Measurements from ENCODE around the gene TTC7B. TPM values are rescaled to one million over a fixed set of nuclear protein-coding genes. Genes with fewer than 3 reads are reported as not detected.

TTC7B gene
- total RNA-seq, 2 donors from 2014 or later, result 5.2 to 10.2 TPM

DNA sequence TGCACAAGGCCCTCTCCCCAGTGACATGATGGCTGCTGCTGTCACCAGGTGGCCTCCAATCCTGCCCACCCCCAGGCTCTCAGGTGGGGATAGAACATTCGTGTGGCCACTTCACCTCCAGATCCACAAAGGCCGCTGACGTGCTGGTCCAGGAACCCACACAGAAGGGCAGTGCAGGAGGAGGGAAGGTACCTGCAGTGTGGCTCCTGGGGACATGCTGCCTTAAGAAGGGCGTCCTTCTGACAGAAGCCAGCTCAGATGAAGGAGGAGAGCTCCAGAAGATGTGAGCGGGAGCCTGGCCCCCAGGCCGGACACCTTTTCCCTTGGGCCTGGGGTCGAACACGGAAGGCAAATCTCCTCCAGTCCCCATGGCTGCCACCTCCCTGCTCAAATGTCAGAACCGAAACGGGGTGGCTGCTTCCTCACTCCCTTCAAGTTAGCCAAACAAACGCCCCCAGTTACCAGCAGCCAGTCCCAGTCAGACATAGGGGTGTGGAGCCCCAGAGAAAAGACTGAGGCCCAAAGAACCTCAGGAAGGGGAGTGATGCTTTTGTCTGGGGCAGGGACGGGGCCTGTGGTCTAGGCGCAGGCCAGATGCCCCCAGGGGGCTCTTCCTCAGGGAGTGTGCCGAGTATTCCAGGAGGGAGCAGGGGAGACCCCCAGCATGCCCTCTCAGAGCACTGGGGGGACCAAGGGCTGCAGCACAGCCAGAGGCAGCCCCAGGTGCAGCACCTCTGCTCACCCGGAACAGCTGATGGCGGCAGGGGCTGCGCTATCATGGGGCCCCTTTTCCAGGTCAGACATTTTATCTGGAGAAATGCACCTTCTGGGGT is 263.5 kb downstream of the TTC7B start:
- Mint-ChIP-seq H3K4me1 (no peaks in the 10 kb centered on the region), H3K36me3 (ENCODE audit: low read depth) (no peaks in the 10 kb centered on the region), H3K27ac (no peak overlapping the region), H3K9me3 (no peaks in the 10 kb centered on the region), H3K4me3 (no peak overlapping the region), H3K27me3 (no peaks in the 10 kb centered on the region)
- no peak for ATAC-seq (replicated peaks)

DNA sequence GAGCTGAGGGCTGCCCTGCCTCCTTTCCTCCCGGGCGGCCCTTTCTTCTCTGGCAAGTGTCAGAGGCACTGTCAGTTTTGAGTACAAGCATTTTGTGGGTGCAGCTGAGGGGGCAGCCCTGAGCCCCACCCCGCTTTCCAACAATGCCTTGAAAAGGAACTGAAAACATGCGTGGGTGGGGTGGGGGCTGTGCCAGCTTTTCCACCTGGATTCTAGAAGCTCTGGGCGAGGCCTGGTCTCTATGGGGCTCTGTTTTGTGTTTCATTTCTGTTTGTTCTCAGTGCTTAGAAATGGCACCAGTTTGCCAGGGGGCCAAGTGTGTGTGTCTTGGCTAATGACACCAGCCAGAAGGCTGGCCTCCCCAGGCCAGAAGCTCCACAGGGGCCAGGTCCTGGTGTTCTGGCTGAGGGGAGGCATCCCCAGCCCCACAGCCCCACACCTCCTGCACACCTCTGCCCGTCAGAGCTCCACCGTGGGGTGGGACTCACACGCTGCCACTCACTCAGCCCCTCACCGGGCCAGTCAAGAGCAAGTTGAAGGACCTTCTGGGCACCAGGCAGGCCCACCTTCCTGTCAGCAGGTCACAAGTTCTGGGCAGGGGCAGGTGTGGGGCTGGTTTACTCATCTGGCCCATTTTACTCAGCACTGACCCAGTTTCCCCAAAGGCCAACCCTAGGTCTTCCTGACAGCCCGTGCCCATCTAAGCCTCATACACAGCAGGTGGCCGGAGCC is 264.3 kb downstream of the TTC7B start:
- H3K27me3 Mint-ChIP-seq, result no peaks in the 10 kb centered on the region
- no peaks in the 10 kb centered on the region for H3K4me1 Mint-ChIP-seq
- no peaks in the 10 kb centered on the region for H3K9me3 Mint-ChIP-seq
- no peak for ATAC-seq (replicated peaks)
- no peak overlapping the region for H3K4me3 Mint-ChIP-seq
- H3K36me3 Mint-ChIP-seq (ENCODE audit: low read depth), result no peaks in the 10 kb centered on the region
- no peak overlapping the region for H3K27ac Mint-ChIP-seq

DNA sequence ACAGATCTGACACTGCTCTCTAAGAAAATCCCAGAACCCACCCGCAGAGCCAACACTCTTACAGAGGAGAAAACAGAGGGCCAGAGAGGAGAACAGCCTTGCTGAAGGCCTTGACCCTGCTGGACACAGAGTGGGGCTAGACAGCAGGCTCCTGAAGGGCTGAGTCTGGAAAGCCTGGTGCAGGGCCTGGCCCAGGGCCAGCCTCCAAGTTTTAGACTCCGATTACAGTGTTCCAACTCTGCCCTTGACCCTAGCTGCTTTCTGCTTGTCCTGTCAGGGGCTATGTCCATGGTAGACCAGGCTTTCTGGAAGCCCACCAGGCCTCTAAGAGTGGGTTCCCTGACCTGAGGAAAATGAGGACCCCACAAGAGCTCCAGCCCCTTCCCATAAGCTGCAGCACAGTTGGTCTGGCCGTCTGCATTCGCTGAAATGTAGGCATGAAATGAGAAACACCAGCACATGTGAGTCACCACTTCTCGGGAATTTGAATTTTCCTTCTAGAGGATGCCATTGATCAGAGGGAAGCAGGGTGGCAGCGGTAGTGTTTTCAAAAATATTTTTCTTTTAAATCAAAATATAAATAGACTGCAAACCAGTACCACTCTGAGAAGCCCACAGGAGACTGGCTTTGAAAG is 265.0 kb downstream of the TTC7B start:
- no peak overlapping the region for H3K27ac Mint-ChIP-seq
- H3K4me3 Mint-ChIP-seq, result no peak overlapping the region
- H3K27me3 Mint-ChIP-seq, result no peaks in the 10 kb centered on the region
- no peak for ATAC-seq (replicated peaks)
- no peaks in the 10 kb centered on the region for H3K36me3 Mint-ChIP-seq (ENCODE audit: low read depth)
- H3K9me3 Mint-ChIP-seq, result no peaks in the 10 kb centered on the region
- H3K4me1 Mint-ChIP-seq, result no peaks in the 10 kb centered on the region

DNA sequence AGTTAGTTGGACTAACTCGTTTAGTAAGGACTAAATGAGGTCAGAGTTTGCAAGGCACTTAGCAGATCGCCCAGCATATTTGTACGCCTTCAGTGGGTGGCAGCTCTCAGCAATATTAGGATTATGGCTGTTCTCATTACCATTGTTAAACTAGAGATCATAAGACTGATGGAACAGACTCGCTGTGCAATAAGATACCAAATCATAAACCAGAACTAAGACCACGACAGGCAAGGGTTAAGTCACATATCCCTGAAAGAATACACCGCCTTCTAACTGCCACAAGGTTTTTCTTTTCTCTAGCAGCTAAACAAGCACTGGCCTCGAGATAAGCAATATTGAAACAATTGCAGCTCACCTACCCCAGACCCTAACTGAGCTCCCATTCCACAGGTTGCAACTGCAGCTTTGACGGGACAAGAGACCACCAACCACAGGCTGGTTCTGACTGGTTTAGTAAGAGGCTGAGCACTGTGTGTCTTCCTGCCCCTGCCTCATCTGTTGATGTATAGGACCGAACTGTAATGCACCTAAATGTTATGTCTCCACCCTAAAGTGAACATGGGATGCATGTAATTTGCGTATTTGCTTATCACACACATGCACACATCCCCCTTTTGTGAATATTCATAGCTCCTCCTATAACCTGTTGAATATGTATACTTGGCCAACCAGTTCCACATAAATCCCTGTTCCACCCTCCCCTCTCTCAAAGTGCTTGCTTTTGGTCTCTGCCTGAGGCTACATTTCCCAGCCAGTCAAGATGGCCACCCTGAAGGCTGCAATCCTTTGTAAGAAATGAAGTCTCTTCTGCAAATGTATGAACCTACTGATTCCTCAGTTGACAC is 266.2 kb downstream of the TTC7B start:
- Mint-ChIP-seq H3K9me3 (no peaks in the 10 kb centered on the region), H3K27me3 (no peaks in the 10 kb centered on the region), H3K4me1 (no peaks in the 10 kb centered on the region), H3K4me3 (no peak overlapping the region), H3K36me3 (ENCODE audit: low read depth) (no peaks in the 10 kb centered on the region), H3K27ac (no peak overlapping the region)
- ATAC-seq (replicated peaks), result no peak

DNA sequence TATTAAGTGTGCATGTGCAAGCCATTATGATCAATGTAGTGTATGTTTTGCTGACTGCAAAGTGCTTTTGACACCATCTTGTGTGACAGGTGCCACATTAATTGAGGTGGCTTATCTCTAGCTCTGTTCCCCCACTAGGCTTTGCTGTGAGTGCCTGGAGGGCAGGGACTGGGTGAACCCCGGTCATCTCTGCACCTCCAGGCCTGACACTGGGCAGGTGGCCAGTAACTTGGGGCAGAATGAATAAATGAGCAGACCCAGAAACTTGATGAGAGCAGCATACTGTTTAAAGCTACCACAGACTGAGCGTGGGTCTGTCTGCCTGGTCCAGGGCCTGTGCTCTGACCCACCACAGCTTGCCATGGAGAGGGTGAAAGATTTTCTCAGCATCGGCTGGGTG is 267.8 kb downstream of the TTC7B start:
- Mint-ChIP-seq H3K27ac (no peak overlapping the region), H3K36me3 (ENCODE audit: low read depth) (no peaks in the 10 kb centered on the region), H3K4me1 (no peaks in the 10 kb centered on the region), H3K9me3 (no peaks in the 10 kb centered on the region), H3K27me3 (no peaks in the 10 kb centered on the region), H3K4me3 (no peak overlapping the region)
- no peak for ATAC-seq (replicated peaks)

DNA sequence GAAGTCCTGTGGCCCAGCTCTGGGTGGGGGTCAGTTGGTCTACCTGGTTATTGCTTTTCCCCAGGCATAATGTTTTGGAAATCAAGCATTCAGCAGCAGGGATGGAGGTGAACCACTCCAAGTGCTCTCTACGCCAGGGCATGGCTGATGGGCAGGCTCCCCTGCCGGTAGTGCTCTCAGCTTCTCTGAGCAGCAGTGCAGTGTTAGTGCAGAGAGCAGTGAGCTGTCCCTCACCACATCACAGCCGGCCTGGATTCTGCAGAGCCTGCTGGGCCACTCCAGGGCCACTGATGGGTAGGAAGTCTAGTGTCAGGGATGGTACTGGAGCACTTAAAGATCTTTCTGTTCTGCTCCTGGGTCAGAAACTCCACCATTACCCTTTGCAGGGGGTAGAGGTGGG is 268.3 kb downstream of the TTC7B start:
- H3K4me3 Mint-ChIP-seq, result no peak overlapping the region
- no peaks in the 10 kb centered on the region for H3K27me3 Mint-ChIP-seq
- H3K36me3 Mint-ChIP-seq (ENCODE audit: low read depth), result no peaks in the 10 kb centered on the region
- no peaks in the 10 kb centered on the region for H3K9me3 Mint-ChIP-seq
- H3K27ac Mint-ChIP-seq, result no peak overlapping the region
- ATAC-seq (replicated peaks), result no peak
- H3K4me1 Mint-ChIP-seq, result no peaks in the 10 kb centered on the region

DNA sequence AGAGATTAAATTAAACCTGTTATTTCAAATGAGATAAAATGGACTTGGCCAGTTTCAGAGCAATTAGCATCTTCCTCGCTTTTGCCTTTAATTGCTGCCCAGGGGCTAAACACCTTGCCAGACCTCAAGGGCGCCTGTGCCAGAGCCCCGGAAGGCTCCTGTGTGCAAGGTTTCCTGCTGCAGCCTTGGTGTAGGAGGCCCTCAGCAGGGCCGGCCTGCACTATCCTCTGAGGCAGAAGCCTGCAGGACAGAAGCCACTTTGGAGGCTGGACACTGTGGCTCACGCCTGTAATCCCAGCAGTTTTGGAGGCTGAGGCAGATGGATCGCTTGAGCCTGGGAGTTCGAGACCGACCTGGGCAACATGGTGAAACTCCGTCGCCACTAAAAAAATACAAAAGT is 269.0 kb downstream of the TTC7B start:
- no peaks in the 10 kb centered on the region for H3K27me3 Mint-ChIP-seq
- no peak overlapping the region for H3K4me3 Mint-ChIP-seq
- H3K9me3 Mint-ChIP-seq, result no peaks in the 10 kb centered on the region
- H3K36me3 Mint-ChIP-seq (ENCODE audit: low read depth), result no peaks in the 10 kb centered on the region
- H3K27ac Mint-ChIP-seq, result no peak overlapping the region
- no peak for ATAC-seq (replicated peaks)
- H3K4me1 Mint-ChIP-seq, result no peaks in the 10 kb centered on the region

DNA sequence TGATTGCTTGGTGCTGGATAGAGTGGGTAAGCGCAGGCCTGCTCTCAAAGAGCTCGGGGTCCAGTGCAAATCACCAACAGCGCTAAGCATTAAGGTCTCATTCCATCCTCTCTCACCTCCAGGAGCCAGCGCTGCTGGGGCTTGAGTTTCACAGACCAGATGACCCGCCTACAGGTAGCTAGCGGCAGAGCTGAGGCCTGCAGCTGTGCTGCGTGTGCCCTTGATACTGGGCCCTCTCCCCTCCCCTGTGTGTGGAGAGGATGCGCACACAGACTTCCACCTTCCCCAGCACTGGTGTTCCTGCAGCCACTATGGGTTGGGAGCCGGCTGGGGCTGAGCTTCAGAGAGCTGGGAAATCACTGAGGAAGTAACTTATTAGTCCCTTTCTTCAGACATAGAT is 269.5 kb downstream of the TTC7B start:
- no peaks in the 10 kb centered on the region for H3K9me3 Mint-ChIP-seq
- H3K4me1 Mint-ChIP-seq, result no peaks in the 10 kb centered on the region
- H3K27me3 Mint-ChIP-seq, result no peaks in the 10 kb centered on the region
- no peak overlapping the region for H3K4me3 Mint-ChIP-seq
- no peaks in the 10 kb centered on the region for H3K36me3 Mint-ChIP-seq (ENCODE audit: low read depth)
- ATAC-seq (replicated peaks), result no peak
- H3K27ac Mint-ChIP-seq, result no peak overlapping the region

DNA sequence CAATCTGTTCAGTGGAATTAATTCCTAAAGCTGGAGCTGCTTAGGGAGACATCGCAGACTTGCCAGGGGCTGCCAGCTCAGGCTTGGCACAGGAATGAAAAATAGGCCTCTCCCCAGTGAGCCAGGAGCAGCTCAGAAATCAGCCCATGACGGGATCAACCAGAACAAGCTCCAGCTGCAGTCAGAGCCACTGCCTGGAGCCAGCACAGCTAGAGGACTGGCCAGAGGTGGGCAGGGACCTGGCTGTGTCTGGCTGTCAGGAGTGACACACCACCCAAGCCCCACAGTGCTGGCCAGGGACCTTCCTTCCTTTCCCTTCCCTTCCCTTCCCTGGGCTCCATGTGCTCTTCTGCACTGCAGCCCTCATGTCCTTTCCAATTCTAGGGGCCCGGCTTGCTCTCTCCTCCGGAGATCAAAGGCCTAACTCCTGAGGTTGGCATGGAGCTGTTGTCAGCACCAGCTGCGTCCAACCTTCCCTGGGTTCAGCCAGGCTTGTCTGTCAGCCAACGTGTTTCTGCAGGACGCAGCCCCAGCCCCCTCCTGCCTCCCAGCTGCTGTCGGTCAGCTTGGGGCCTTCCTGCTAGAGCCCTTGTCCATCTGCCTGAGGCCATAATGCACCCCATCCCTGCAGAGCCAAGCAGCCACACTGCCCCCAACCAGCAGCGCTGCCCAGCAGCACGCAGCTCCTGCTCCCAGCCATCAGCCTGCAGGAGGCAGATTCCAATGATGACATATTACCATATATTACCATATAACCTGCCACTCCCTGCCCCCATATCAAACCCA is 270.1 kb downstream of the TTC7B start:
- Mint-ChIP-seq H3K4me1 (no peaks in the 10 kb centered on the region), H3K4me3 (no peak overlapping the region), H3K36me3 (ENCODE audit: low read depth) (no peaks in the 10 kb centered on the region), H3K27ac (no peak overlapping the region), H3K9me3 (no peaks in the 10 kb centered on the region), H3K27me3 (no peaks in the 10 kb centered on the region)
- ATAC-seq (replicated peaks), result no peak

DNA sequence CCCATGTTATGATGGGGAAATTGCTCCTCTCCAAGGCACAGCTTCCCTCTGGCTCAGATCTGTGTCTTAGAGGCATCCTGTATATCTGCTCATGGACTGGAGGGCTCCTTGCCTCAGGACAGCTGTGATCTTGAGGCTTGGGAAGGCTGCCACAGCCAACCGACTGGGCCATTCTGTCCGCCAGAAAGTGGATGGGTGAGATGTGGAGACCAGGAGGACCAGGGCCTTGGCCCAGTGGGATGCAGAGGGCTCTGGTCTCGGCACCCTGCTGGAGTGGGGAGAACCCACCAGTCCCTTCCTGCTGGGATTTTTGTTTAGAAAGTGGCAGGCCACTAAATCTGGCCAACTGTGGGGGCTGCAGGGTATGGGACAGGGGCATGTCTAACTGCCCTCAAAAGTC is 270.8 kb downstream of the TTC7B start:
- Mint-ChIP-seq H3K36me3 (ENCODE audit: low read depth) (no peaks in the 10 kb centered on the region), H3K27me3 (no peaks in the 10 kb centered on the region), H3K4me3 (no peak overlapping the region), H3K9me3 (no peaks in the 10 kb centered on the region), H3K27ac (no peak overlapping the region), H3K4me1 (no peaks in the 10 kb centered on the region)
- no peak for ATAC-seq (replicated peaks)

DNA sequence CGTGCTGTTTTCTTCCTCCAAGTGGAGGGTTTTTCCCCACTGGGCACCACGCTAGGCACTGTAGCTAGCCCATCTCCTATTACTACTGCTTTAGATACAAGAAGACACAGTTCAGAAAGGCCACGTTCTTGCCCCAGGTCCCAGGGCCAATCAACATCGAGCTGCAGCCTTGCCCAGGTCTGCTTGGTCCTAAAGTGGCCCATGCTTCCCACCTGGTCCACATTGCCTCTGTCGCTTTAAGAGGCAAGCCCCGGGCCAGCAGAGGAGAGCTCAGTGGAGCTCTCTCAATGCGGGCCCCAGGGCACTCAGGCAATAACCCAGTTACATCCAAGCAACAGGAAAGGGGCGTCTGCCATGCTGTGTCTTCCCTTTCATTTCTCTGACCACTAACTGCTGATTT is 271.3 kb downstream of the TTC7B start:
- H3K27me3 Mint-ChIP-seq, result no peaks in the 10 kb centered on the region
- no peak for ATAC-seq (replicated peaks)
- no peaks in the 10 kb centered on the region for H3K4me1 Mint-ChIP-seq
- H3K36me3 Mint-ChIP-seq (ENCODE audit: low read depth), result no peaks in the 10 kb centered on the region
- H3K27ac Mint-ChIP-seq, result no peak overlapping the region
- no peak overlapping the region for H3K4me3 Mint-ChIP-seq
- H3K9me3 Mint-ChIP-seq, result no peaks in the 10 kb centered on the region

DNA sequence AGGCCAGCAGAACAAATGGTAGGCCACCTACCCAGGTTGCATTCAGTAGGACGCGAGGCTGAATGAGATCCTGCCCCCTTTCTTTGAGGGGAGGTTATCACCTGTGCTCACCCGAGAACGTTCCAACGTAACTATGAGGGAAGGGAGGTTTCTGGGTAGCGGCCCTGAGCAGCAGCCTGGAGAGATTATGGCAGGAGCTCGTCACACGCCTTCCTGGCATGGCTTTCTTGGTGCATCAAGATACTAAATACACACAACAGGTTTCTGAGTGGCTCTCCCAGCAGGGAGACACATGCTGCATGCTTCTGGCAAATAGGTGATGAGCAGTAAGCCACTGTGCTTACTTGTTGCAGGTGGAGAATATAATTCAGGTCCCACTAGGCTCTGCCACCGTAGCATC is 271.7 kb downstream of the TTC7B start:
- Mint-ChIP-seq H3K4me1 (no peaks in the 10 kb centered on the region), H3K27me3 (no peaks in the 10 kb centered on the region), H3K36me3 (ENCODE audit: low read depth) (no peaks in the 10 kb centered on the region)

DNA sequence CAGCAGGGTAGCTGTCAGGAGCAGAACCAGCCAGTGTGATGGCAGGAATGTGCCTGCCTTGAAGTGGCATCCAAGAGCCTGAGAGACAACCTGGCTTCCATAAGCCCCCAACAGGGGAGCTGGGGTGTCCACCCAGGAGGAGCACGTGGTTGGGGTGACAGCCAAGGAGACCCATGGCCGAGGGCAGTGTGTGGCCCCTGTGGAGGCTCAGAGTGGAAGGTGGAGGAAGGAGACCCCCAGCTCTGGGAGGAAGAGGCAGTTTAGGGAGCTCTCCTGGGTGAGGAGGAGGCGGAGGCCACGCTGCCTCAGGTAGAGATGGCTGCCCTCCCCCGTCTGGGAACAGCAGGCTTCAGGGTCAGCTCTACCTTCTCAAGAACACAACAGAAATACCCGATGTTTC is 272.4 kb downstream of the TTC7B start:
- ATAC-seq (replicated peaks), result no peak
- H3K4me3 Mint-ChIP-seq, result no peak overlapping the region
- no peaks in the 10 kb centered on the region for H3K9me3 Mint-ChIP-seq
- H3K27ac Mint-ChIP-seq, result no peak overlapping the region
- H3K36me3 Mint-ChIP-seq (ENCODE audit: low read depth), result no peaks in the 10 kb centered on the region
- H3K27me3 Mint-ChIP-seq, result no peaks in the 10 kb centered on the region
- no peaks in the 10 kb centered on the region for H3K4me1 Mint-ChIP-seq

More for the DNA sequence above, 271.7 kb downstream of the TTC7B start:
- Mint-ChIP-seq H3K27ac (no peak overlapping the region), H3K9me3 (no peaks in the 10 kb centered on the region), H3K4me3 (no peak overlapping the region)
- no peak for ATAC-seq (replicated peaks)

Measured in activated T-helper 17 cell treated with anti-CD3 and anti-CD28 coated beads, Interleukin-2, amount 50 U/mL, for 72 hours (primary cell).